ENCODE results near the gene ATE1.

GRCh38 chr10:121811386-121811785 lies 116.4 kb downstream of the ATE1 start:
- TF ChIP-seq CTCF (conservative IDR thresholded peaks at IDR 0.05; ENCODE audit: low read depth in 2 of 2) (no peak), EZH2phosphoT487 (IDR thresholded peaks at IDR 0.05; ENCODE audit: unreplicated experiment) (no peak), POLR2AphosphoS5 (IDR thresholded peaks at IDR 0.05; ENCODE audit: low read depth) (no peak), EZH2 (IDR thresholded peaks at IDR 0.05; ENCODE audit: low read depth, unreplicated experiment) (no peak), STAT1 (IDR thresholded peaks at IDR 0.05; ENCODE audit: unreplicated experiment) (no peak), CREB1 (CRISPR knock-in tag; IDR thresholded peaks at IDR 0.05; ENCODE audit: low read depth) (no peak), JUNB (IDR thresholded peaks at IDR 0.05; ENCODE audit: unreplicated experiment) (no peak), REST (IDR thresholded peaks at IDR 0.05; ENCODE audit: unreplicated experiment) (no peak), ZNF331 (CRISPR knock-in tag; IDR thresholded peaks at IDR 0.05; ENCODE audit: low read depth) (no peak)
- TF ChIP-seq, protein P1, sequence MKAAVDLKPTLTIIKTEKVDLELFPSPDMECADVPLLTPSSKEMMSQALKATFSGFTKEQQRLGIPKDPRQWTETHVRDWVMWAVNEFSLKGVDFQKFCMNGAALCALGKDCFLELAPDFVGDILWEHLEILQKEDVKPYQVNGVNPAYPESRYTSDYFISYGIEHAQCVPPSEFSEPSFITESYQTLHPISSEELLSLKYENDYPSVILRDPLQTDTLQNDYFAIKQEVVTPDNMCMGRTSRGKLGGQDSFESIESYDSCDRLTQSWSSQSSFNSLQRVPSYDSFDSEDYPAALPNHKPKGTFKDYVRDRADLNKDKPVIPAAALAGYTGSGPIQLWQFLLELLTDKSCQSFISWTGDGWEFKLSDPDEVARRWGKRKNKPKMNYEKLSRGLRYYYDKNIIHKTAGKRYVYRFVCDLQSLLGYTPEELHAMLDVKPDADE (IDR thresholded peaks at IDR 0.05) = no peak

All from GM23338 (cell line).